ENCODE data around the gene CFAP43. TPM values are rescaled to one million over a fixed set of nuclear protein-coding genes. Genes with fewer than 3 reads are reported as not detected.

CFAP43 gene
- total RNA-seq, 1 donor from 2014 or later: 0.15 TPM

DNA sequence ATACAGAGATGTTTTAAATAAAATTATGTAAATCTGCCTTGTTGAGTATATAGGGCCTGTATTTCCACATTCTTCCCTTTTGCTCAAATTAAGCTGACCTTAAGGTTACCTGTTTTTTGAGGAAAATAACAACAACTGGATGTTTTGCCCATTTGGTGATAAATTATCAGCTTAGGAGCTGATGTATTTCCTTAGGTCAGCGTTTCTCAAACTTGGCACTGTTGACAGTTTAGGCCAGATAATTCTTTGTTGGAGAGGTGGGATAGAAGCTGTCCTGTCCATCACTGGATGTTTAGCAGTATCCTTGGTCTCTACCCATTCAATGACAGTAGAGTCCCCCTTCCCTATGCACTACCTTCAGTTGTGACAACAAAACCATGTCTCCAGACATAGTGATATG lies 44.0 kb upstream of the CFAP43 start:
- peaks cover 8% of the 10 kb centered on the region for H3K27me3 Mint-ChIP-seq (ENCODE audit: low read depth)
- TF ChIP-seq, protein P1, sequence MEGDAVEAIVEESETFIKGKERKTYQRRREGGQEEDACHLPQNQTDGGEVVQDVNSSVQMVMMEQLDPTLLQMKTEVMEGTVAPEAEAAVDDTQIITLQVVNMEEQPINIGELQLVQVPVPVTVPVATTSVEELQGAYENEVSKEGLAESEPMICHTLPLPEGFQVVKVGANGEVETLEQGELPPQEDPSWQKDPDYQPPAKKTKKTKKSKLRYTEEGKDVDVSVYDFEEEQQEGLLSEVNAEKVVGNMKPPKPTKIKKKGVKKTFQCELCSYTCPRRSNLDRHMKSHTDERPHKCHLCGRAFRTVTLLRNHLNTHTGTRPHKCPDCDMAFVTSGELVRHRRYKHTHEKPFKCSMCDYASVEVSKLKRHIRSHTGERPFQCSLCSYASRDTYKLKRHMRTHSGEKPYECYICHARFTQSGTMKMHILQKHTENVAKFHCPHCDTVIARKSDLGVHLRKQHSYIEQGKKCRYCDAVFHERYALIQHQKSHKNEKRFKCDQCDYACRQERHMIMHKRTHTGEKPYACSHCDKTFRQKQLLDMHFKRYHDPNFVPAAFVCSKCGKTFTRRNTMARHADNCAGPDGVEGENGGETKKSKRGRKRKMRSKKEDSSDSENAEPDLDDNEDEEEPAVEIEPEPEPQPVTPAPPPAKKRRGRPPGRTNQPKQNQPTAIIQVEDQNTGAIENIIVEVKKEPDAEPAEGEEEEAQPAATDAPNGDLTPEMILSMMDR (IDR thresholded peaks at IDR 0.05): no peak
- H3K4me3 Mint-ChIP-seq (ENCODE audit: unreplicated experiment): no peak overlapping the region
- no peak overlapping the region for H3K27ac Mint-ChIP-seq (ENCODE audit: unreplicated experiment)
- H3K4me1 Mint-ChIP-seq (ENCODE audit: low read depth): peaks cover 9% of the 10 kb centered on the region
- no peaks in the 10 kb centered on the region for H3K9me3 Mint-ChIP-seq (ENCODE audit: low read depth)
- no peak for DNase-seq (ENCODE audit: low spot score)
- no peaks in the 10 kb centered on the region for H3K36me3 Mint-ChIP-seq (ENCODE audit: low read depth)

DNA sequence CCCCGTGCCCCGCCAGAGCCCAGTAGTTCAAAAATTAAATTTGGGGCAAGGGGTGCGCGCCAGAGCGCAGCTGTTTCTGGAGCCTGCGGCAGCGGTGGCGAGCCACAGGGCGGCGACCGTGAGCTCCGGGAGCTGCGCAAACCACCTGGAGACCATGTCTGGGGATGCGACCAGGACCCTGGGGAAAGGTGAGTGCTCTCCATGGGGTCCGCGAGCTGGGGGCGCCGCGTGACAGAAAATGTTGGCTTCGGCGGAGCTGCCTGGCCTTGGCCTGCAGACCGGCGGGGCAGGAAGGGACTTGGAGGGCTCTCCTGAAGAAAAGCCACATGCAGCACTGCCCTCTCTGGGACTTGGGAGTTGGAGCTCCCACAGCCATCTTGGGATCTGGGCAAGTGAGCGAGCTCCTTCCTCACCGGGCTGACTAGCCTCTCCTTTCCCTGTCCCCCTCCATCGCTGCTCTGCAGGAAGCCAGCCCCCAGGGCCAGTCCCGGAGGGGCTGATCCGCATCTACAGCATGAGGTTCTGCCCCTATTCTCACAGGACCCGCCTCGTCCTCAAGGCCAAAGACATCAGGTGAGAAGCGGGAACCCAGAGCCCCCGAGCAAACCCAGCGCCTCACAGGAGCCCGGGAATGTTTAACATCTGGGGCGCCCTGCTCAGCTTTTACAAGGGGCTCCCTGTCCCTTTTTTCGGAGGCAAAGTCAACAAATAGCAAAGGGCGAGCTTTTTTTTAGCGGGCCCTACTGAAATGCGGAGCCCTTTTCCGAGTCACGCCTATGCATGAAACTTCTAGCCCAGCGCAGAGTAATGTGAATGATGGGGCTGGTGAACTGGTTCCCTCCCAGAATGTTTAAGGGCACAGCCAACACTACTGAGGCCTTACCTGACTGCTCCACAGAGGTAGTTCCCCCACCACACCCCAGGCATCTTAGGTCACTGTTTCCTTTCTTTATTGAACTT lies 42.9 kb upstream of the CFAP43 start:
- Mint-ChIP-seq H3K36me3 (ENCODE audit: low read depth) (no peaks in the 10 kb centered on the region), H3K27ac (ENCODE audit: unreplicated experiment) (no peak overlapping the region), H3K4me1 (ENCODE audit: low read depth) (peaks cover 9% of the 10 kb centered on the region), H3K27me3 (ENCODE audit: low read depth) (peaks cover 4% of the 10 kb centered on the region), H3K4me3 (ENCODE audit: unreplicated experiment) (peak overlapping the region; percentile 42), H3K9me3 (ENCODE audit: low read depth) (no peaks in the 10 kb centered on the region)
- no peak for DNase-seq (ENCODE audit: low spot score)
- TF ChIP-seq, protein P1 (IDR thresholded peaks at IDR 0.05): peak; percentile 82

DNA sequence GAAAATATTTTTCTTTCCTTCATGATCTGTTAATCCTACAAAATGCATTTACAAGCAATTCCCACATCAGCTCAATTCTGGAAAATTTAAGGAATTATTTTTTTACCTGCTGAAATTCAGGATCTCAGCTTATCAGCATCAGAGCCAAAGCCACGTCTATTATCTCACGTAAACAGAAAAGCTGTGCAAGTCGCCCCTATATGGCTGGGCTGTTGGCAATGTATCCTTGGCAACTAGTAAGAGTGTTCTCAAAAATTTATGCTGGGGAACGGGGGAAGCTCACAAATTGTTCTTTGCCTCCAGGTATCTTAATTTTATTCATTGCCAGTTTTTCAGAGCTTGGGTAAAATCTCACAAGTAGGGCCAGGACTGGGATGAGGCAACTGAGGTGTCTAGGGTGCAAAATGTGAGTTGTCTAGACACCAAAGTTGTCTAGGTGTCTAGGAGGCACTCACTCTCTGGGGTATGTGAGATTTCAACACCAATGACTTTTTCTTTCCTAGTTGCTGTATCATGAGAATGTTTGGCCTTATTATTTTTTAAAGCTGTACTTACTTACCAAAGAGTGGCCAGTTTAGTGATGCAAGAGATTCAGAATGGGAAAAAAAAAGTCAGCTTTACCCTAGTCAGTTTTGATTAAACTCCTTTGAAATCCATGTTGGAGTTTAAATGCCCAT lies 41.9 kb upstream of the CFAP43 start:
- no peaks in the 10 kb centered on the region for H3K36me3 Mint-ChIP-seq (ENCODE audit: low read depth)
- peak overlapping the region; percentile 22 for H3K27ac Mint-ChIP-seq (ENCODE audit: unreplicated experiment)
- no peak overlapping the region for H3K4me3 Mint-ChIP-seq (ENCODE audit: unreplicated experiment)
- DNase-seq (ENCODE audit: low spot score): no peak
- H3K4me1 Mint-ChIP-seq (ENCODE audit: low read depth): peaks cover 14% of the 10 kb centered on the region
- TF ChIP-seq, protein P1 (IDR thresholded peaks at IDR 0.05): no peak
- no peaks in the 10 kb centered on the region for H3K9me3 Mint-ChIP-seq (ENCODE audit: low read depth)
- peaks cover 4% of the 10 kb centered on the region for H3K27me3 Mint-ChIP-seq (ENCODE audit: low read depth)

DNA sequence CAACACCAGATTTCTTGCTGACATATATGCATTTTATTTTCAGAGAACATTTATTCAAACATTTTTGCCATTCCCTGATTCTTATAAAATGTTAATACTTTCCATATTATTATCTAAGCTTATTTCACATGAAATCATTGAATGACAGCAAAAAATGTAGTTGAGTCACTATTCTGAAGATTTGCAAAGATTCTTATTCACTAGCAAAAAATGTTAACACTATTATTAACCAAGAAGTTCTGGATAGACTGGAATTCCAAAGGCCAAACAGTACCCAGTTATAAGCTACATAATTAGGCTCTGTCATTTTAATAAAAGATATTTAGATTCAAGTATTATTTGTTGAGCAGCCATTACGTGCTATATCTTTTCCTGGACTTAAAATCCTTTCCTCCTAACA lies 41.1 kb upstream of the CFAP43 start:
- Mint-ChIP-seq H3K4me3 (ENCODE audit: unreplicated experiment) (no peak overlapping the region), H3K4me1 (ENCODE audit: low read depth) (peaks cover 17% of the 10 kb centered on the region), H3K27me3 (ENCODE audit: low read depth) (peaks cover 4% of the 10 kb centered on the region), H3K36me3 (ENCODE audit: low read depth) (peaks cover under 1% of the 10 kb centered on the region), H3K9me3 (ENCODE audit: low read depth) (no peaks in the 10 kb centered on the region), H3K27ac (ENCODE audit: unreplicated experiment) (peak overlapping the region; percentile 57)
- TF ChIP-seq, protein P1 (IDR thresholded peaks at IDR 0.05): no peak
- DNase-seq (ENCODE audit: low spot score): no peak

Measured in chondrocyte (in vitro differentiated cells).